Measurements from ENCODE around the gene PIF1. TPM values are rescaled to one million over a fixed set of nuclear protein-coding genes. Genes with fewer than 3 reads are reported as not detected.
"Not testable (repeated sequence)": the region's sequence is repeated elsewhere in the genome, so short reads cannot be mapped to it uniquely, and the experiment has no call there.

The PIF1 gene
- total RNA-seq, 5 donors from 2014 or later (not counting 1 experiment from before 2014, with no cell fraction given): 0.88 to 4.1 (median 1.1) TPM

GRCh38 chr15:64816452-64816851 is 9.0 kb downstream of the PIF1 start:
- H3K4me1 ChIP-seq (ENCODE audit: control insufficient read depth in 1 of 2, extremely low read depth in 1 of 2, insufficient read depth in 2 of 2, low read length in 2 of 2): no peaks in the 10 kb centered on the region
- Mint-ChIP-seq H3K4me1 (no peaks in the 10 kb centered on the region), H3K9me3 (no peaks in the 10 kb centered on the region), H3K36me3 (no peaks in the 10 kb centered on the region), H3K27ac (no peak overlapping the region), H3K27me3 (no peaks in the 10 kb centered on the region), H3K4me3 (no peak overlapping the region)
- ATAC-seq (replicated peaks in 1 of 4) (no peak), DNase-seq (no peak)
- H3K27me3 ChIP-seq (replicated peaks in 1 of 2; ENCODE audit: control insufficient read depth in 2 of 2, extremely low read depth in 1 of 2, insufficient read depth in 2 of 2, low read length in 1 of 2): no peaks in the 10 kb centered on the region
- ChIA-PET POLR2A (no interaction called here), CTCF (interaction anchor here in 1 of 2 donors (1.4 kb wide), 1 partner anchor 19 kb away, joined by 3 read pairs; no protein-coding TSS in a partner anchor)
- no peak overlapping the region for H3K27ac ChIP-seq (ENCODE audit: low read length)
- H3K4me3 ChIP-seq (ENCODE audit: control insufficient read depth in 1 of 2, extremely low read depth in 1 of 2, low read length in 1 of 2): no peak overlapping the region
- no peaks in the 10 kb centered on the region for H3K9me3 ChIP-seq
- WGBS (ENCODE audit: insufficient coverage): 94% methylated on average over 5 of the region's 13 CpGs
- no peaks in the 10 kb centered on the region for H3K36me3 ChIP-seq (ENCODE audit: control insufficient read depth in 2 of 2, extremely low read depth in 1 of 2, insufficient read depth in 1 of 2, low read length in 1 of 2)

DNA sequence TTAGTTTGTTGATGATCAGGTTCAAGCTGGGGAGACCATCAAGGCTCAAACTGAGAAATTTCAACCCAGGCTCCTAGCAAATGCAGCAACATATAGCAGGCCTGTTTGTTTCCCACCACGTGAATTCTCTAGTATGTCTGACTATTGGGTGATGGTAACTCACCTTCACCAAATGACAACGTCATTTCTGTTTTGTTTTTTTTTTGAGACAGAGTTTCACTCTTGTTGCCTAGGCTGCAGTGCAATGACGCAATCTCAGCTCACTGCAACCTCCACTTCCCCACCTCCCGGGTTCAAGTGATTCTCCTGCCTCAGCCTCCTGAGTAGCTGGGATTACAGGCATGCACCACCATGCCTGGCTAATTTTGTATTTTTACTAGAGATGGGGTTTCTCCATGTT is 10.5 kb downstream of the PIF1 start:
- DNase-seq; H3K4me3 Mint-ChIP-seq; POLR2A ChIA-PET; H3K27ac ChIP-seq (ENCODE audit: low read length); H3K27me3 Mint-ChIP-seq; H3K9me3 ChIP-seq; H3K4me1 ChIP-seq (ENCODE audit: control insufficient read depth in 1 of 2, extremely low read depth in 1 of 2, insufficient read depth in 2 of 2, low read length in 2 of 2); H3K4me1 Mint-ChIP-seq; H3K36me3 Mint-ChIP-seq; H3K9me3 Mint-ChIP-seq; H3K27ac Mint-ChIP-seq; H3K36me3 ChIP-seq (ENCODE audit: control insufficient read depth in 2 of 2, extremely low read depth in 1 of 2, insufficient read depth in 1 of 2, low read length in 1 of 2); ATAC-seq (replicated peaks in 1 of 4); H3K4me3 ChIP-seq (ENCODE audit: control insufficient read depth in 1 of 2, extremely low read depth in 1 of 2, low read length in 1 of 2); H3K27me3 ChIP-seq (replicated peaks in 1 of 2; ENCODE audit: control insufficient read depth in 2 of 2, extremely low read depth in 1 of 2, insufficient read depth in 2 of 2, low read length in 1 of 2): not testable (repeated sequence)
- CTCF ChIA-PET: interaction anchor here (0.5 to 1.4 kb wide), 3 partner anchors 21 to 92 kb away, joined by 3 to 5 read pairs (median 3); no protein-coding TSS in a partner anchor
- no CpG with 5 or more reads among the region's 4 CpGs for WGBS (ENCODE audit: insufficient coverage)

DNA sequence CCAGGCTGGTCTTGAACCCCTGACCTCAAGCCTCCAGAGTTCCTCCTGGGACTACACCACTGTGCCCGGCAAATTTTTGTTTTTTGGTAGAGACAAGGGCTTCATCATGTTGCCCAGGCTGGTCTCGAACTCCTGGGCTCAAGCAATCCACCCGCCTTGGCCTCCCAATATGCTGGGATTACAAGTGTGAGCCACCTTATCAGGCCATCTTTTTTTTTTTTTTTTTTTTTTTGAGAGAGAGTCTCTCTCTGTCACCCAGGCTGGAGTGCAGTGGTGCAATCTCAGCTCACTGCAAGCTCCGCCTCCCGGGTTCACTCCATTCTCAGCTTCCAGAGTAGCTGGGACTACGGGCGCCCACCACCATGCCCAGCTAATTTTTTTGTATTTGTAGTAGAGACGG is 11.2 kb downstream of the PIF1 start:
- H3K9me3 ChIP-seq; H3K36me3 Mint-ChIP-seq; H3K9me3 Mint-ChIP-seq; H3K36me3 ChIP-seq (ENCODE audit: control insufficient read depth in 2 of 2, extremely low read depth in 1 of 2, insufficient read depth in 1 of 2, low read length in 1 of 2); H3K4me3 ChIP-seq (ENCODE audit: control insufficient read depth in 1 of 2, extremely low read depth in 1 of 2, low read length in 1 of 2); H3K27me3 Mint-ChIP-seq; POLR2A ChIA-PET; H3K4me1 Mint-ChIP-seq; H3K4me3 Mint-ChIP-seq; H3K27ac Mint-ChIP-seq; ATAC-seq (replicated peaks in 1 of 4); DNase-seq; H3K27ac ChIP-seq (ENCODE audit: low read length); H3K4me1 ChIP-seq (ENCODE audit: control insufficient read depth in 1 of 2, extremely low read depth in 1 of 2, insufficient read depth in 2 of 2, low read length in 2 of 2); H3K27me3 ChIP-seq (replicated peaks in 1 of 2; ENCODE audit: control insufficient read depth in 2 of 2, extremely low read depth in 1 of 2, insufficient read depth in 2 of 2, low read length in 1 of 2): not testable (repeated sequence)
- CTCF ChIA-PET: interaction anchor here in 1 of 2 donors (1.1 kb wide), 1 partner anchor 93 kb away, joined by 3 read pairs; no protein-coding TSS in a partner anchor
- WGBS (ENCODE audit: insufficient coverage): 100% methylated on average over 3 of the region's 8 CpGs

DNA sequence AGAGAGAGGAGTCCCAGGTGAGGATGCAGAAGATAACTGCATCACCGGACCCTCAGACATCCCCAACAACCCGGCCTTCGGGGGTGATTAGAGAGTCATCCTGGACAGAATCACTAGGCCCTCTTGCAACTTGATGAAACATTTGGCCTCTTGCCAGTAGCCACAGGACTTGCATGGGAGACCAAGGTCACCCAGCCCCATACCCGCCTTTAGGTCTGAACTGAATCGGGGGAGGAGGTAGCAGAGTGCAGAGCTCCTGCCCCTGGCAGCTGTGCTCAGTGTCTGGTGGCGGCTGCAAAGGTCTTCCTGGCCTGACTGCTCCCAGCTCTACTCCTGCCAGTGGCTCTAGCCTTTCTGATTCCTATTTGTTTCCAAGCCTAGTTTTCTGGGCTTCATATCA is 12.4 kb downstream of the PIF1 start:
- Mint-ChIP-seq H3K27ac (no peak overlapping the region), H3K4me1 (peaks cover 0 to 6% (median 1%) of the 10 kb centered on the region in 3 donors), H3K36me3 (no peaks in the 10 kb centered on the region), H3K4me3 (no peak overlapping the region), H3K9me3 (no peaks in the 10 kb centered on the region), H3K27me3 (no peaks in the 10 kb centered on the region)
- no peaks in the 10 kb centered on the region for H3K9me3 ChIP-seq
- no peak for DNase-seq
- peaks cover 0 to 6% of the 10 kb centered on the region in 2 experiments for H3K4me1 ChIP-seq (ENCODE audit: control insufficient read depth in 1 of 2, extremely low read depth in 1 of 2, insufficient read depth in 2 of 2, low read length in 2 of 2)
- H3K36me3 ChIP-seq (ENCODE audit: control insufficient read depth in 2 of 2, extremely low read depth in 1 of 2, insufficient read depth in 1 of 2, low read length in 1 of 2): no peaks in the 10 kb centered on the region
- POLR2A ChIA-PET: interaction anchor here in 1 of 2 donors (0.6 kb wide), 1 partner anchor 99 kb away, joined by 4 read pairs; the partner anchor contains the start of gene ANKDD1A
- H3K4me3 ChIP-seq (ENCODE audit: control insufficient read depth in 1 of 2, extremely low read depth in 1 of 2, low read length in 1 of 2): no peak overlapping the region
- CTCF ChIA-PET: no interaction called here
- 68% methylated on average over 2 of the region's 6 CpGs for WGBS (ENCODE audit: insufficient coverage)
- no peak for ATAC-seq (replicated peaks in 1 of 4)
- H3K27ac ChIP-seq (ENCODE audit: low read length): no peak overlapping the region
- peaks cover 0 to 11% of the 10 kb centered on the region in 2 experiments for H3K27me3 ChIP-seq (replicated peaks in 1 of 2; ENCODE audit: control insufficient read depth in 2 of 2, extremely low read depth in 1 of 2, insufficient read depth in 2 of 2, low read length in 1 of 2)

DNA sequence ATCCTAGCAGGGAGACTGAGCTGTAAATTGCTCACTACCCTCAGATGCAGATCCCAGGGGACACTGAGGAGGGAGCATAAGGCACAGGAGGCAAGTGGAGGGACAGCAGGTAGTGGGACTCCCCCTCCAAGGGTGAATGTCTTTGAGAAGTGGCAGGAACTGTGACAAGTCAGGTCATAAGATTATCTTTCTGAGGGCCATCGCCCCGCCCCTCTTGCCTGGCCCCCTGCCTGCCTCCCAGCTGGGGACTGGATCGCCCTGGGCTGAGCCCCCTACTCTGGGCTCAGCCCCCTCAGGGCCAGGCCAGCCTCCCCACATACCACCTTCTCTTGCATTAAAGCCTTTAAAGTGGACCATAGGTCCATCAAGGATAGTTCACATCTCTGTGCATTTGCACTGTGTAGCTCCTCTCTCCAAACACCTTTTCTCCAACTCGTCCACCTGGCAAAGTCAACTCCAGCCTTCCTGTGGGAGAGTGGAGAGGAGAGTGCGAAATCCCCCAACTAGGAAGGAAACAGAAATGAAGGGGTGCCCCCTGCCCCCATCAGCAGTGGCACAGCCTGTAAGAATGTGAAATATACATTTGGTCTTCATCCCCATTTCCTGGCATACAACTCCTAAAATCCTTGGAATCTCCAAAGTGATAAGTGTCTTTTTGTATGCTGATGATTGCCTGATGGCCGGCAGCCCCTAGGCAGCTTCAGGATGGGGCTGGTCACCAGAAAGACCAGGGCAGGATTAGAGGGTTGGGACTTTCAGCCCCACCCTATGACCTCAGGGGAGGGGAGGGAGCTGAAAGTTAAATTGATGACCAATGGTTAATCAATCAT is 14.7 kb downstream of the PIF1 start:
- peaks cover 0 to 22% of the 10 kb centered on the region in 2 experiments for H3K27me3 ChIP-seq (replicated peaks in 1 of 2; ENCODE audit: control insufficient read depth in 2 of 2, extremely low read depth in 1 of 2, insufficient read depth in 2 of 2, low read length in 1 of 2)
- POLR2A ChIA-PET: interaction anchor here in 1 of 2 donors (0.5 kb wide), 1 partner anchor 264 kb away, joined by 4 read pairs; no protein-coding TSS in a partner anchor
- no CpG with 5 or more reads among the region's 6 CpGs for WGBS (ENCODE audit: insufficient coverage)
- Mint-ChIP-seq H3K9me3 (no peaks in the 10 kb centered on the region), H3K27ac (no peak overlapping the region), H3K4me1 (peaks cover 0 to 6% (median 1%) of the 10 kb centered on the region in 3 donors), H3K27me3 (peaks cover 0 to 2% of the 10 kb centered on the region in 2 donors), H3K4me3 (no peak overlapping the region), H3K36me3 (no peaks in the 10 kb centered on the region)
- H3K4me3 ChIP-seq (ENCODE audit: control insufficient read depth in 1 of 2, extremely low read depth in 1 of 2, low read length in 1 of 2): no peak overlapping the region
- H3K27ac ChIP-seq (ENCODE audit: low read length): no peak overlapping the region
- CTCF ChIA-PET: interaction anchor here in 1 of 2 donors (0.6 to 1.2 kb wide), 2 partner anchors 10 to 97 kb away, joined by 4 to 8 read pairs; no protein-coding TSS in a partner anchor
- no peak for DNase-seq
- ATAC-seq (replicated peaks in 1 of 4): no peak
- H3K4me1 ChIP-seq (ENCODE audit: control insufficient read depth in 1 of 2, extremely low read depth in 1 of 2, insufficient read depth in 2 of 2, low read length in 2 of 2): peaks cover 0 to 6% of the 10 kb centered on the region in 2 experiments
- H3K36me3 ChIP-seq (ENCODE audit: control insufficient read depth in 2 of 2, extremely low read depth in 1 of 2, insufficient read depth in 1 of 2, low read length in 1 of 2): no peaks in the 10 kb centered on the region
- H3K9me3 ChIP-seq: no peaks in the 10 kb centered on the region

DNA sequence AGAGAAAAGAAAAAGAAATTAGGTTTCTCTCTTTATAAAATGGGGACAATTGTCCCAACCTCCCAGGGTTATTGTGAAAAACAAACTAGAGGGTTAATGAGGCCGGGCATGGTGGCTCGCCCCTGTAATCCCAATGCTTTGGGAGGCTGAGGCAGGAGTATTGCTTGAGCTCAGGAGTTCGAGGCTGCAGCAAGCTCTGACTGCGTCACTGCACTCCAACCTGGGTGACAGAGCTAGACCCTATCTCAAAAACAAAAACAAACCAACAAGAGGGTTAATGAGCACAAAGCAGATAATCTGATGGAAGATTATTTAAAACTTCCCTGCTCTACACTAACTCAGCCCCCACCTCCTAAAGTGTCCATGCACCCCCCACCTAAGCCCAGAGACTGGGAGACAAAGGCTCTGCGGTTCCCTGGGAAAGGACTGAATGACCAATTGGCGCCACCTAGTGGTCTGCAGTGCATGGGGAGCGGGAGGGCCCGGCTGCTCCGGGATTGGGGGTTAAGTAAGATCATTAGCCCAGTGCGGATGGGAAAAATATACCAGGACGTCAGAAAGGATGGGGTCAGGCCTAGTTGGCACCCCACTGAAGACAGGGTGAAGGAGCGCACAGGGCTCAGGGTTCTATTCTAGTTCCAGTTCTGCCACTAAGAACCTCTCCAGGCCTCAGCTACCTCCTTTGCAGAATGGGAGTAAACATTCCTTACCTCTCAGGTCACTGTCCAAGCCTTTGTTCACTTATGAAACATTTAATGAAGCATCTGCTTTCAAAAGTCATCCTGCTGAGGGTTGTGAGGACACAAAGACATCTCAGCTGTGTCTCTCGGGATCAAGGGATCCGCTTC is 15.6 kb downstream of the PIF1 start:
- peaks cover 0 to 2% of the 10 kb centered on the region in 2 donors for H3K27me3 Mint-ChIP-seq
- no peak overlapping the region for H3K27ac Mint-ChIP-seq
- no peak overlapping the region for H3K4me3 Mint-ChIP-seq
- ATAC-seq (replicated peaks in 1 of 4) (peak; percentile 64 to 74 (median 66)), DNase-seq (peak in 33 of 35 experiments; percentile 8 to 80 (median 54))
- H3K36me3 ChIP-seq (ENCODE audit: control insufficient read depth in 2 of 2, extremely low read depth in 1 of 2, insufficient read depth in 1 of 2, low read length in 1 of 2): no peaks in the 10 kb centered on the region
- H3K36me3 Mint-ChIP-seq: no peaks in the 10 kb centered on the region
- no peak overlapping the region for H3K27ac ChIP-seq (ENCODE audit: low read length)
- H3K4me3 ChIP-seq (ENCODE audit: control insufficient read depth in 1 of 2, extremely low read depth in 1 of 2, low read length in 1 of 2): no peak overlapping the region
- peaks cover 0 to 22% of the 10 kb centered on the region in 2 experiments for H3K27me3 ChIP-seq (replicated peaks in 1 of 2; ENCODE audit: control insufficient read depth in 2 of 2, extremely low read depth in 1 of 2, insufficient read depth in 2 of 2, low read length in 1 of 2)
- CTCF ChIA-PET: interaction anchor here (0.6 to 1.8 kb wide), 3 partner anchors 43 to 1514 kb away, joined by 3 to 5 read pairs (median 4); no protein-coding TSS in a partner anchor
- no peaks in the 10 kb centered on the region for H3K9me3 ChIP-seq
- peaks cover 0 to 6% (median 1%) of the 10 kb centered on the region in 3 donors for H3K4me1 Mint-ChIP-seq
- peaks cover 0 to 6% of the 10 kb centered on the region in 2 experiments for H3K4me1 ChIP-seq (ENCODE audit: control insufficient read depth in 1 of 2, extremely low read depth in 1 of 2, insufficient read depth in 2 of 2, low read length in 2 of 2)
- H3K9me3 Mint-ChIP-seq: no peaks in the 10 kb centered on the region
- 25% methylated on average over 7 of the region's 14 CpGs for WGBS (ENCODE audit: insufficient coverage)
- POLR2A ChIA-PET: interaction anchor here in 1 of 2 donors (0.5 kb wide), 1 partner anchor 264 kb away, joined by 4 read pairs; no protein-coding TSS in a partner anchor
